HG02973 (cell line): ENCODE results near the gene TPTE.
"Not testable (repeated sequence)": the region's sequence is repeated elsewhere in the genome, so short reads cannot be mapped to it uniquely, and the experiment has no call there.

Experiments used
- ATAC-seq: cut with Tn5 transposase; IDR thresholded peaks from one replicate; pipeline ENCODE4 v1.9.1; 2021; ENCODE audit warnings: moderate library complexity; ENCODE audit not compliant: unreplicated experiment

Gene TPTE

GRCh38 chr21:10521091-10521598 is at the start of gene TPTE:
TPTE (plus strand) TSS chr21:10521583; CDS start chr21:10538724, 17,141 bp downstream.
- ATAC-seq = no peak

- not testable (repeated sequence) for ATAC-seq
These were observed 49.4 kb upstream of the TPTE start for GRCh38 chr21:10471999-10472398.

GRCh38 chr21:10477794-10478193 is 43.6 kb upstream of the TPTE start:
- ATAC-seq = not testable (repeated sequence)

GRCh38 chr21:10479875-10480274 is 41.5 kb upstream of the TPTE start:
- ATAC-seq = not testable (repeated sequence)

- ATAC-seq = not testable (repeated sequence)
These were observed 36.5 kb upstream of the TPTE start for GRCh38 chr21:10484864-10485263.

GRCh38 chr21:10490453-10490852 is 30.9 kb upstream of the TPTE start:
- ATAC-seq = not testable (repeated sequence)

GRCh38 chr21:10511116-10511515 is 10.3 kb upstream of the TPTE start:
- ATAC-seq = no peak

- not testable (repeated sequence) for ATAC-seq
These were observed 4.5 kb upstream of the TPTE start for GRCh38 chr21:10516889-10517288.

- ATAC-seq = not testable (repeated sequence)
These were observed 3.5 kb upstream of the TPTE start for GRCh38 chr21:10517904-10518303.

- ATAC-seq = not testable (repeated sequence)
These were observed 585 bp downstream of the TPTE start for GRCh38 chr21:10521835-10522500.

- ATAC-seq = no peak
These were observed 18.6 kb downstream of the TPTE start for GRCh38 chr21:10539956-10540355.

- ATAC-seq = not testable (repeated sequence)
These were observed 23.0 kb downstream of the TPTE start for GRCh38 chr21:10544376-10544775.

- not testable (repeated sequence) for ATAC-seq
These were observed 26.5 kb downstream of the TPTE start for GRCh38 chr21:10547868-10548267.

- ATAC-seq = not testable (repeated sequence)
These were observed 27.1 kb downstream of the TPTE start for GRCh38 chr21:10548331-10548954.

GRCh38 chr21:10570803-10571202 is 49.4 kb downstream of the TPTE start:
- ATAC-seq = not testable (repeated sequence)

- not testable (repeated sequence) for ATAC-seq
These were observed 53.3 kb downstream of the TPTE start for GRCh38 chr21:10574531-10575310.

- no peak for ATAC-seq
These were observed 53.9 kb downstream of the TPTE start for GRCh38 chr21:10575311-10575667.

GRCh38 chr21:10578910-10579309 is 57.5 kb downstream of the TPTE start:
- not testable (repeated sequence) for ATAC-seq

GRCh38 chr21:10589115-10589514 is 67.7 kb downstream of the TPTE start:
- not testable (repeated sequence) for ATAC-seq

GRCh38 chr21:10607074-10607473 is 85.7 kb downstream of the TPTE start:
- not testable (repeated sequence) for ATAC-seq

GRCh38 chr21:10614285-10614684 is 92.9 kb downstream of the TPTE start:
- not testable (repeated sequence) for ATAC-seq
